ENCODE measurements around the gene BICDL1.

The BICDL1 gene

DNA sequence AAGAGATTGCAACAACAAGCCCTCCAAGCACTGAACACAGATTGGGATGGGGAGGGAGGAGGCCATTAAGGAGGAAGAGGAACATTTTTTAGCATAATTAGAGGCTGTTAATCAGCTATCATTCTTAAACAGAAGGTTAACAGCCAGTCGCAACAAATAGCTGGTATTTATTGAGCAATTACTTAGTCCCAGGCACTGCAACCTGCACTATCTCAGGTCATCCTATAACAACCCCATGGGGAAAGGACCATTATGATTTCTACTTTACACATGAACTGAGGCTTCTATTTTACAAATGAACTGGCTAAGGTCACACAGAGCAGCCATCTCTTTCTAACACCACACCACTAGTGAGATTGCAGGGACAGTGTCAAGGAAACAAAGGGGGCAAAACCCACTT, 117.1 kb downstream of the BICDL1 start:
- no peak for DNase-seq

DNA sequence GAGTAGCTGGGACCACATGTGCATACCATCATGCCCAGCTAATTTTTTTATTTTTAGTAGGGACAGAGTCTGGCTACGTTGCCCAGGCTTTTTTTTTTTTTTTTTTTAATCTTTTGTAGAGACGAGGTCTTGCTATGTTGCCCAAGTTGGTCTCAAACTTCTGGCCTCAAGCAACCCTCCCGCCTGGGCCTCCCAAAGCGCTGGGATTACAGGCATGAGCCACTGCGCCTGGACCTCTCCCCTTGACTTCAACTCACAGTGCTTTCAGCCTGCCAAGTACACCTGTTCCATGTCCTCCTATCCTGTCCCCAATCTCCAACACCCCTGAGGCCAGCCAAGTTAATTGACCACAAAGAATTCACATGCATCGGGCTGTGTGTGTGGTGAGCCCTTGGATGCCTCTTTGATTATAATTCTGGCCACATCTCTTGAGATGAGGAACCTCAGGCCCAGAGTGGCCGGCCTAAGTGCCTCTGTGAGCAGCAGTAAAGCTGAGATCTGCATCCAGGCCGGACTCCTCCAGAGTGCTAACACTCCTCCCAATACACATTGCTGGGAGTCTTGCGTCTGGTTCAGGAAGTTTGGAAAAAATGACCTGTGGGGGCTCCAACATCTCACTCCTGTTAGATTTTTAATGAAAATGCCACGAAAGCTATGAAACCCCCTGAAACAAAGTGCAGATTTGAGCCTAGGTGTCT, 120.7 kb downstream of the BICDL1 start:
- no peak for DNase-seq

DNA sequence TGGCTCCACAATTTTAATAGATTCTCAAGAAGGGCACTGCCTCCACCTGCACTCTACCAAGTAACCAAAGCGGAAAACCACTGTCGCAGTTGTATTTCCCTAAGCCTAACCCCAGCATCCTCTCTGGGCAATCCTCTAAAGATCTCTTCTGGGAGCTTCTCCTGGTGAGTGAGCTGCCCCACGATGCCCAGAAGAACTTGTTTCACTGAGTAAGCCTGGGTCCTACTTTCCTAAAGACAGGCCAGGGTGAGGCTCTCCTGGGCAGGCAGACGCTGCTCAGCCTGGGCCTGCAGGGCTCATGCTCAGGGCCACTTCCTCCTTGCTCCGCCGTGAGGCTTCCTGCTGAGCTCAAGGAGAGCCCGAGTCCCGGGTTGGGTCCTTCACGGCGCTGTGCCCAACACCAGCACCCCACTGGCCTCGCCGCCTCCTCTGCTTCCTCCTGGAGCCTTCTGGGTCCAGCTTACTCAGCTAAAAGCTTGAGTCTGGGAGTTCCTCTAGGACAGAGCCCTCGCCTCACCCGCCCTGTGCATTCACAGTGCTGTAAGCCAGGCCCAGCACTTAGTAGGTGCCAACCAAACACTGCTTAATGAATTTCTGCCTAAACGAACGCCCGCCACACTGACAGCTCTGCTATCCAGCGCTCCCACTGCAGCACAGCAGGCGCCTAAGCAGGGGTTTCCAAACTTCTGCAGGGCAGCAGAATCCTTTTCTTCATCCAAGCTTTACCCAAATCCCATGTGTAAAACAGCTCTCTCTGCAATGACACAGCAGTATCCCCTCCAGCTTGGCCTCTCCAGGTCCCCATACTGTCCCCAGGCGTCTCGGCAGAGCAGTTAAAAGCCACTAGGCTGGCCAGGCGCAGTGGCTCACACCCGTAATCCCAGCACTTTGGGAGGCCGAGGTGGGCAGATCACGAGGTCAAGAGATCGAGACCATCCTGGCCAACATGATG, 121.8 kb downstream of the BICDL1 start:
- DNase-seq, result peak; percentile 54

DNA sequence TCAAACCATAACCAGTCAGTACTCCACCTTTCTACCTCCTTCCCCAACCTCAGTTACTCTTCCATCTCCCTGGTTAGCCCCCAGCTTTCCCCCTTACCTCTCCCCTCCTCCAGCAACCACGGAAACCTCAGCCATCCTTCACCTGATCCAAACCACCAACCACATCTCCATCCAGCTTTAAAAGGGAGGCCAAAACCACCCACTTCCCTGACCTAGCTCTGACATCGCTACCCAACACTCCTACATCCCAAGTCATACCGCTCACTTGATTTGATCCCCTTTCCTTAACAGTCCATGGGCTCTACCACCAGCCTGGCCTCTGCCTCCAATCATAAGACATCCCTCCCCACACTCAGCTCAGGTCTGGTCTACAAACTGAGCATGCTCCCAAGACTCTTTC, 126.0 kb downstream of the BICDL1 start:
- no peak for DNase-seq

DNA sequence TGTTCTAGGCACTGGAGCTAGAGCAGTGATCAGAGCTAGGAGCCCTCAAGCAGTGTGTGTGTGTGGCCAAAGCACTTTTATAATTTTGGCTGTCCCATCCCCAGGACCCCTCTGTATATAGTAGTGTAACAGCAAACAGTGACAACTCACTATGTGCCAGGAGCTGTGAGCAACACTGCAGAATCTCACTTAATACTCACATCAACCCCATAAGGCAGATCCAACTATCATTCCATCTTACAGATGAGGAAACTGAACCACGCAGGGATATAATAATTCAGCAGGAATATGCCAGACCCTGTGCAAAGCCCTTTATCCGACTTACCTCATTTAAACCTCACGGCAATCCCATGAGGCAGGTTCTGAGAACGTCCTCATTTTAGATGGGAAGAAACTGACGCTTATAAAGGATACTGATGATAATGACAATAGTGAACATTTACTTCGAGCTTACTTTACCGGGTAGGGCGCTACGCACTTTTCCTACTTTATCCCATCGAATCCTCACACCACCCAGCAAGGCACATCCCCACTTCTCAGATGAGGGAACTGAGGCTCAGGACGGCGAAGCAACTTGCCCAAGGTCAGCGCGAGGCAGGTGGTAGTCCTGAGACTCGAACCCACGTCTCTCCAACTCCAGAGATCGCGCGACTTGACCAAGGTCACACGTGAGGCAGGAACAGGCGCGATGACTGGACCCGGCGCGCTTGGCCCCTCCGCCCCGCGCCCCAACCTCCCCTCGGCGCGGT, 126.8 kb downstream of the BICDL1 start:
- DNase-seq, result no peak

DNA sequence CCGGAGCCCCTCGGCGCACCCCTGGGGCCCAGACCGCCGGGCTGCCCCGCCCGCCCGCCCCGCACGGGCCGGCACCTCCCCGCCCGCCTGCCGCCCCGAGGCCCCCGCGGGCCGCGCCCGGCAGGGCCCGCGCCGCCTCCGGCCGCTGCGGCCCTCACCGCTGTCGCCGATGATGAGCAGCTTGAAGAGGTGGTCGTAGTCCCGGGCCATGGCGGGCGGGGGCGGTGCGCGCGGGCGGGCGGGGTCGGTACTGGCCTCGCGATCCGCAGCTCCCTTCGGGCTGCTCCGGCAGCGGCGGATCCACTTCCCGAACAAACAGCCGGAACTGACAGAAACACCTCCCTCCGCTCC, 127.4 kb downstream of the BICDL1 start, which contains the start of gene RAB35:
Gene RAB35, minus strand, starts transcription at position 313 of the 351 bp plus-strand sequence. Its CDS starts 103 bp downstream, at position 210.
- no peak for DNase-seq

DNA sequence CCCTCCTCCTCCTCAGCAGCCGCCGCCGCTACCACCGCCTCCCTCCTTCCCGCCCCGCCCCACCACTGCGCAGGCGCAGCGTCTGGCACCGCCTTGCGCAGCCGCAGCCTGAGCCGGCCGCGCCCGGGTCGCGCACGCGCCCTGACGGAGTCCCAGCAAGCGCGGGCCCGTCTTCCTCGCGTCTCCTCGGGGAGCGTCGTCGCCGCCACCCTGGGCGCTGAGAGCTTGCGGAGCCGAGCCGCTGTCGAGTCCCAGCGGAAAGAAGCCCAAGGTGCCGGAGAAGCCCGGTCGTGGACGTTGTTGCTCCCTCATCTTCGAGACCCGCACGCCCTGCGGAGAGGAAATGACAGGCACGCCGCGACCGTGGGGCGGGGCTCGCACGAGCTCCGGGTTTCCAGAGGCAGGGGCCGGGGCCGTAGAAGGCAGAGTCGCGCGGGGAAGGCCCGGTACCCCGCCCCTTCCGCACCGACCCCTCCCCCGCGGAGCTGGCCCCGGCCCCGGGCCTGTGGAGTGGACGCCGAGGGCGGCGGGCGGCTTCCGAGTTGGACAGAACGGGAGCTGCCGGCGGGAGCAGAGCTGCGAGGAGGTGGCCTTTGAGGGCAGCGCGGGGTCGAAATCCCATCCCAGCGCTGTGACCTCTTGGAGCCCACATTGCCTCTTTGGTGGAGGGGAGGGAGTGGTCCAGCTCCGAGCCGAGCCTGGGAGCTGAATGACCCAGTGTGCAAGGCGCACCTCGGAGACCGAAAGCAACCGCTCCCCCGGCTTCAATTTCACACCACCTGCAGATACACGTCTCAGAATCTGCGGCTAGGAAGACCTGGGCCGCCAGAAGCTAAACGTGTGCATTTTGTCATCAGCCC, 128.0 kb downstream of the BICDL1 start:
- peak; percentile 90 for DNase-seq

DNA sequence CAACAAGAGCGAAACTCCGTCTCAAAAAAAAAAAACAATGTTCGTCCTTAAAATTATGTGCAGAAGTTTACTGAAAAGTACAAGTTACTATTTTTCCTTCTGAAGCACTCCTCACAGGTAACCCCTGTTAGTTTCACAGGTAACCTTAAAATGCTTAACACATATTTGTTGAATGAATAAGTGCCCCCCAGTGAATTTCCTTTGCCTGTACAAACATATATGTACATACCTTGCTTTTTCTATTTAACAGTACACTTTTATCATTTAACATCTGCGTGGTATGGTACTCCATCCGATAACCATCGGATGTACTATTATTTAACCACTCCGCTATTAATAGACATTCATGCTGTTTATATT, 128.9 kb downstream of the BICDL1 start:
- DNase-seq, result no peak

DNA sequence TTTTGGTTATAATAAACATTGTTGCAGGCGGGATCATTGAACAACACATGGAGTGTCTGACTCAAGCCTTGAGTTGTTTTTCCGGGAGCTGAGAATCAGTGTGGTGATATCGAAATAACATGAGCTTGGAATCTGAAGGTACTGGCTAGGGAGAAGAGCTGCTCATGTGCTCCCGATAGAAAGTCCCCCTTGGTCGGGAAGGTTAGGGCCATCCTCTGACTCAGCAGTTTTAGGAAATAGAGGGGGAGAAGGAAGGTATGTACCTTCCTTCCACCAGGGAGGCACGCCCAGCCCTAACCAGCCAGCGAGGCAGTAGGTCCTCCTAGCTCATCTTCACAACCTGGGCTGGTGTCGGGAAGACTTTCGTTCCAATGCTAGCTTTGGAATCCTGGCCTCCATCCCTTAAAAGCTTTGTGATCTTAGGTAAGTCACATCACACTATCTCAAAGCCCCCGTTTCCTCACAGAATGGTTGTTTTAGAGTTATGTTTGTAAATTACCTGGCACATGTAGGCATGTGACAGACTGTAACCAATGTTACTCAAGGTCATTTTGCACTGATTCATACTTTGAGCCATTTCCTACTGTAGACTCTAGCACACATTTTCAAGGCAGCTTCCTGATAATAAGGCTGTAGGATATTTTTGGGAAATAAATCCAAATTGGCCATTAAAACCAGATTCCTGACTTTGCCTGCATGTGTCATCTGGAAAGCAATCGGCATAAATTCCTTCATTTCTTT, 129.5 kb downstream of the BICDL1 start:
- DNase-seq, result no peak

DNA sequence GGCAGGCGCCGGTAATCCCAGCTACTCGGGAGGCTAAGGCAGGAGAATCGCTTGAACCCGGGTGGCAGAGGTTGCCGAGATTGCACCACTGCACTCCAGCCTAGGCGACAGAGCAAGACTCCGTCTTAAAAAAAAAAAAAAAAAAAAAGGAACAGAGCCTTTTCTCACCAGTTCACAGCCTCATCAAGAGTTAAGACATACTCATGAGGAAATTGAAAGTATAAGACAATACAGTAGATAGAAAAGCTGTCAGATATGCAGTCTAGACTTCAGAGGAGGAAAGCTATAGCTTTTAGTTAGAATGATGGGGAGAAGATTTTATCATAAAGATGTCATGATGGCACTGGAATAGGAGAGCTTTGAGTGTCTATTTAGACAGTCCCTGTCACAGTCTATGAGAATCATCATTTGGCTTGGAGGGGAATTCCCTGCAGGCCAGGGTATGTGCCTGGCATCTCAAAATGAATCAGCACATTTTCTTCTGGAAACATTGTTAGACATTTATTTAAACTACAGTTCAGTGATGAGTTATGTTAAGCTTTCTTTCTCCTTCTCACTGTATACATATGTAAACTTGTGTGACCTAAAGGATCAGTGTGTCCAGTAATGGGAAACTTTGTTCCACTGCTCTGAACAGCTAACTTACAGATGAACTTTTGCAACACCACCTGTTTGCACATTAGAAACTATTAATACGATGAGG, 130.4 kb downstream of the BICDL1 start:
- no peak for DNase-seq

DNA sequence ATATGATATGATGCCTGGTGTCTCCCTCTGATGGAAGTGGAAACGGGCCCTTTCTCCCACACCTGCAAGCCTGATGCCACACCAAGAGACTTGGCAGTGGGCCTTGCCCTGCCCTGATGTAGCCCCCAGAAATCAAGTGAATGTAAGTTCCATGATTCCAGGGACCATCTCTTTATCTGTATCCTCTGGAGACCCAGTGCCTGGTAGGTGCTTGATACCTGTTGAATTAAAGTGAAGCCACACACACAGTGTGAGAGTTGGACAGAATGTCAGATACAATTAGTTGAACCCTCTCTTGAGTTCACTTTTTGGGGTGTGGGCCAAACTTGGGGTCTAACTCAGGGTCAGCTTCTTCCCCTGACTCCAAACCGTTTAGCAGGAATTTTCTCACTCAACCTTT, 132.3 kb downstream of the BICDL1 start:
- no peak for DNase-seq

DNA sequence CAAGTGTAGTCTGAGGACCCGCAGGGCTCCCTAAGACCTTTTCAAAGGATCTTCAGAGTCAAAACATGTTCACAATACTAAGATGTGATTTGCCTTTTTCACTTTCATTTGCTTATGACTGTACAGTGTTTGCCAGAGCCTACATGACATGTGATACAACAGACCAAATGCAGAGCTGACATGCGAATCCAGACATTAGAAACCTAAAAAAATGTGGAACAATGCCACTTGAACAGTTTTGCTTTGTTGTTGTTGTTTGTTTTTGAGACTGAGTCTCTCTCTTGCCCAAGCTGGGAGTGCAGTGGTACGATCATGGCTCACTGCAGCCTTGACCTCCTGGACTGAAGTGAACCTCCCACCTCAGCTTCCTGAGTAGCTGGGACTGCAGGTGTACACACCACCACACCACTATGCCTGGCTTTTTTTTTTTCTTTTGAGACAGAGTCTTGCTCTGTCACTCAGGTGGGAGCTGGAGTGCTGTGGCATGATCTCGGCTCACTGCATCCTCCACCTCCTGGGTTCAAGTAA, 132.8 kb downstream of the BICDL1 start:
- no peak for DNase-seq

DNA sequence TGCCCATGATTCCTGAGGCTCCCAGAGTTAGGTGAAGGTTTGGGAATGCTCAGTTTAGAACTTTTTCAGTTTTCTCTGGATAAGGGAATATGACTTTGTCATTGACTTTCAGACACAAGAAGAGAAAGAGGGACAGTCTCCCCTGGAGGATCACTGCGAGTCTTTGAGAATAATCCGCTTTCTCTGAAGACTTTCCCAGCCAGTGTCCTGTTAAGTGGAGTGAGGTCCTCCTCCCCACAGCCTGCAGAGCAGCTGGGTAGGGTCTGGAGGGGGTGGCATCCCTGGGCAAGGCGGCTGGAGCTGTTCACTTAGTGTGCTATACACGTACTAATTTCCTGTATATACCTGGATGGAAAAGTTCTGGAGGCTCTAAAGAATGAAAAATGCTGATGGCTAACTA, 136.0 kb downstream of the BICDL1 start:
- no peak for DNase-seq

DNA sequence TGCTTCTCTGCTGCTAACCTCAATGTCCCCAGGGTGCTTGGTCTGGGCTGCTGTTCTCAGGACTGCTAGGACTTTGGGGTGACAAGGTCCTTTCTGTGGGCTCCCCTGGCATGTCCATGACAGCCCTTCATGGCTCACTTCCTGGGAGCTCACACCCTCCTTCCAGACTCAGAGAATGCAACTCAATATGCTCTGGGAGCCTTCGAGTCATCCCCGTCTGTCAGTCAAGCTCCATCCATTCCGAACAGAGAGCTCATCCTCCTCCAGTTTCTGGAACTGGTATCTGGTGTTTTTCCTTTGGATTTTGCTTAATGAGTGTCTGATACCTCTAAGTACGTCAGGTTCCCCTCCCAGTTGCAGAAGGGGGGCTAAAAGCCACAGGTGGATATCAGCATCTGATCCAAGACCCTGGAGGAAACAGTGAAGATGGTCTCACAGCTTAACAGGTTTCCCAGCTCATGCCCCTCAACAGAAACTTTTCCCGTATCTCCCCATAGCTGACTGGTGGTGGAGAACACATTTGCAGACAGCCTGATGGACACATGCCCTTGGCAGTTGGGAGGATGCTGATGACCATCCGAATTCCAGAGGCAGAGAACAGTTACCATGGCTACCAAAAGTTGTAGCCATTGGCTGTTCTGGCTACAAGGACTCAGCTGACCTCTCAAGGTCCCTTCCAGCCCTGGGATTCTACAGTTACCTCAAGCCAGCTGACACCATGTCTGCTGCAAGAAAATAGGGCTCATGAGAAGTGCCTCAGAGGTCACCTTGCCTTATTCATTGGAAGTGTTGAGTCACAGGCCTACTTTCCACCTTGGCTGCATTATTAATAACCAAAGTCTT, 137.0 kb downstream of the BICDL1 start:
- DNase-seq, result no peak

DNA sequence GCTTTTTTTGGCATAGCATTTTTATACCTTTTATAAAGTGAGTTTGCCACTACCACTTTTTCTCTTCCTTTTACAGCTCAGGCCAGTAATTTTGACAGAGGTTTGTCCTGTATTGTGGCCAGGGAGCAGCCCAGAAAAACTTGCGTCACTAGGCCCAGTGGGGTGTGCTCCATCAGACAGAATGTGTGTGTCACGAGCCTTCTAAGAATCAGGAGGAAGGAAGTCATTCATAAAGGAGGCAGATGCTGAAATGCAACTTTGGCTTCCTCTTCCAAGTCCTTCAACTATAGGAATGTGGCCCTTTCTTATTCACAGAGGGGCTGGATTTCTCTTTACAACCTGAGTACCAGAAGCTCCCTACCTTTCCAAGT, 137.6 kb downstream of the BICDL1 start:
- peak; percentile 24 for DNase-seq

DNA sequence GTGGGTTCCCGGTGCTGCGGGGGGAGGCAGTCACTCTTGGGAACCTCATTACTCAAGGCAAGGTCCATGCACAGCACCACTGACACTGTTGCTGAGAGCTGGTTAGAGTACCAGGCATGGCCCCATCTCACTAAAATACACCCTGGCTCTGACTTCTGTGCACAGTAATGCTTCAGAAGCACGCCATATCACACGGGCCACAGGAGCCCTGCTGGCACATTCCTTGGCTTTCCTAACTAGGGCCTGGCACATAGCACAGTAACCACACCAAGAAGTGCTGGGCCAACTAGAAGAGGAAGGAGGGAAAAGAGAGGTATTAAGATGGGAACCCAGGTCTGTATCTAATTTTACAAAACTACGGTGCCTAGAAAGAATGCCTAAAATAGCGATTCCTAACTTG, 141.0 kb downstream of the BICDL1 start:
- no peak for DNase-seq

DNA sequence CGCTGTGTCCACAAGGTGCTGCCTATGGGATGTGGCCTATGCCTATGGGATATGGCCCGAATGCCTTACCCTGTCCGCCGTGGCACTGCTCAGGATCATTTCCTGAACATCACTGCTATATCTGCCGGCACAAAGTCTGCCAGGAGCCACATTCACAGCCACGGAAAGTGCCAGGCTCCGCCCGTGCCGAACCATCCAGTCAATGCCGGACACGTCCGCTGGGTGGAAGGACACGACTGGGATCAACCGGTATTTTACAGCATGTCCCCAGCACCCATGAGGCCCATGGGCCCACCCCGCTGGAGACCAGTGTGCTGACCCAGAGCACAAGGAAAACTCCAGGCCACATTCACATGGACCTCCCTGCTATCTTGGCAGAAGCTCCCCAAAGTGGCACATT, 142.1 kb downstream of the BICDL1 start:
- no peak for DNase-seq

DNA sequence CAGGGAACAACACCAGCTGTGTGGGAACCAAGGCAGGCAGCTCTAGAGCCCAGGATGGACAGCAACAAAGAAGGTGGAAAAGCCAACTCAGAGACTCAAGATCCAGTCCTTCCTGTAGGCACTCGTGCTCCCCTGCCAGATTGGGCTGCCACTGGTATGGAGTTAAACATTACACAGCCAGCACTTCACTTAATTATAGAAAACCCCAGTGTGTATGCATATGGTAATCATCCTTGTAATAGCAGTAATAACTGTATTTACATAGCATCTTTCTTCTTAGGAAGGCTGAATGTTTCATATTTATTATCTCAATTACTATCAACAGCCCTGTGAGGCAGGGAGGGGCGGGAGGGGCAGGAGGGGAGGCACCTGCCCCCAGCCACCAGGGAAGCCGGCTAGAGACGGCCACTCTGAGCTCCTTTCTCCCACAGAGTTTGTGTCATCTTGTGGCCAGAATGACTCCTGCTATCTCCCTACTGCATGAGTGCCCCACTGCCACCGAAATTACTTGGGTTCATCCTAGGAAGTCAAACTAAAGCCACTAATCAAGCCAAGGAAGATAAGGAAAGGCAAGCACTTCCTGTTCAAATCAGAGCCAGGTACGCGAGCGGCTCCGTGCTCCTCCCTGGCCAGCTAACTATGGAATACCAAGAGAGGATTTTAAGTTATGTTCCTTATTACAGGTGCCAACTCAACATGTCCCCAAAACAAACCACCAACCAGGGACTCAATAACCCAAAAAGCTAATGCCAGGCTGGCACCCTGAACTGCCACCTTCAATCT, 143.2 kb downstream of the BICDL1 start:
- no peak for DNase-seq

DNA sequence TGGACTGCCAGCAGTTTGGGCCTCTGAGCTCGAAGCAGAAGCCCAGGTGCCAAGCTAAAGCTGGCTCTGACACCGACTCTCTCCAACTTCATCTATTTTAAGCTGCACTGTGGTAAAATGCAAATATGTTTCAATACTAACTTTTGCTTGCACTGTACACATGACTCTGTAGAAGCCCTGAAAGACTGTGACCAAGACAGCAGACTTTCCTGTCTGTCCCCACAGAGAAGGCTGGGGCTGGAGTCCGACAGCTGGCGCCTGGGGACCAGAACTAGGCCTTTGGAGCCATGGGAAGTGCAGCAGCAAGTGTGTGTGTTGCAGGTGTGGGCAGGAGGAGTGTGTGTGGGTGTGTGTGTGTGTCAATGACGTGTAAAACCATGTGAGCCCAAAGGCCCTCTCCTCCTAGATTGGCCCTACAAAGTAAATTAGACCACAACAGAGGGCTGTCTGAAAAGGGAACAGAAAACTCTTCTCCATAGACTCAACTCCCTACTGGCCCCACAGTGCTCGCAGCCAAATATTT, 143.9 kb downstream of the BICDL1 start:
- DNase-seq, result no peak
